ENCODE measurements around the gene KRTAP5-6. TPM values are rescaled to one million over a fixed set of nuclear protein-coding genes. Genes with fewer than 3 reads are reported as not detected.

The KRTAP5-6 gene
- total RNA-seq, 2 donors from 2014 or later = not detected

DNA sequence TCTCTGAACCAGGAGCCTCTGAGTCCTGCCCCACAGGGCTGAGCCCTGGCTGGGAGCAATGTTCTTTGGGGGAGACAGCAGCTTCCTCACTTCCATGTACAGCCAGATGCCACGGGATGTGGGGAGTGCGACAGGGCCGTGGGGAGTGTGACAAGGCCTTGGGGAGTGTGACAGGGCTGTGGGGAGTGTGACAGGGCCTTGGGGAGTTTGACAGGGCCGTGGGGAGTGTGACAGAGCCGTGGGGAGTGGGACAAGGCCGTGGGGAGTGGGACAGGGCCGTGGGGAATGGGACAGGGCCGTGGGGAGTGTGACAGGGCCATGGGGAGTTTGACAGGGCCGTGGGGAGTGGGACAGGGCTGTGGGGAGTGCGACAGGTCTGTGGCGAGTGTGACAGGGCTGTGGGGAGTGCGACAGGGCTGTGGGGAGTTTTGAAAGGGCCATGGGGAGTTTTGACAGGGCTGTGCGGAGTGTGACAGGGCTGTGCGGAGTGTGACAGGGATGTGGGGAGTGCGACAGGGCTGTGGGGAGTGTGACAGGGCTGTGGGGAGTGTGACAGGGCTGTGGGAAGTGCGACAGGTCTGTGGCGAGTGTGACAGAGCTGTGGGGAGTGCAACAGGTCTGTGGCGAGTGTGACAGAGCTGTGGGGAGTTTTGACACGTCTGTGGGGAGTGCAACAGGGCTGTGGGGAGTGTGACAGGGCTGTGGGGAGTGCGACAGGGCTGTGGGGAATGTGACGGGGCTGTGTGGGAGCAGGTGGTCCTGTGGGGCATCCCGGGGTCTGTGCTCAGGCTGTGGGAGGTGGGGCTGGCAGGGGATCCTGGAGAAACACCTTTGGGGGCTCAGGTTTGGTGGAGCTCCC is 6.6 kb upstream of the KRTAP5-6 start:
- peaks cover 7% of the 10 kb centered on the region for H3K4me1 ChIP-seq (replicated peaks)
- H3K27me3 ChIP-seq (replicated peaks; ENCODE audit: insufficient read depth) = no peaks in the 10 kb centered on the region
- 86% methylated on average over 22 of the region's 22 CpGs for WGBS
- H3K36me3 ChIP-seq = no peaks in the 10 kb centered on the region
- no peak overlapping the region for H3K27ac ChIP-seq
- H3K9me3 ChIP-seq = no peaks in the 10 kb centered on the region
- intact Hi-C loops (cut with DNase I) = loop anchor here (5.0 to 10.0 kb wide), 2 partner anchors 38 to 234 kb away; no protein-coding TSS in a partner anchor
- H3K4me3 ChIP-seq = no peak overlapping the region
- TF ChIP-seq POLR2AphosphoS5 (IDR thresholded peaks at IDR 0.05) (no peak), POLR2A (IDR thresholded peaks at IDR 0.05) (no peak)
- TF ChIP-seq, protein P1, sequence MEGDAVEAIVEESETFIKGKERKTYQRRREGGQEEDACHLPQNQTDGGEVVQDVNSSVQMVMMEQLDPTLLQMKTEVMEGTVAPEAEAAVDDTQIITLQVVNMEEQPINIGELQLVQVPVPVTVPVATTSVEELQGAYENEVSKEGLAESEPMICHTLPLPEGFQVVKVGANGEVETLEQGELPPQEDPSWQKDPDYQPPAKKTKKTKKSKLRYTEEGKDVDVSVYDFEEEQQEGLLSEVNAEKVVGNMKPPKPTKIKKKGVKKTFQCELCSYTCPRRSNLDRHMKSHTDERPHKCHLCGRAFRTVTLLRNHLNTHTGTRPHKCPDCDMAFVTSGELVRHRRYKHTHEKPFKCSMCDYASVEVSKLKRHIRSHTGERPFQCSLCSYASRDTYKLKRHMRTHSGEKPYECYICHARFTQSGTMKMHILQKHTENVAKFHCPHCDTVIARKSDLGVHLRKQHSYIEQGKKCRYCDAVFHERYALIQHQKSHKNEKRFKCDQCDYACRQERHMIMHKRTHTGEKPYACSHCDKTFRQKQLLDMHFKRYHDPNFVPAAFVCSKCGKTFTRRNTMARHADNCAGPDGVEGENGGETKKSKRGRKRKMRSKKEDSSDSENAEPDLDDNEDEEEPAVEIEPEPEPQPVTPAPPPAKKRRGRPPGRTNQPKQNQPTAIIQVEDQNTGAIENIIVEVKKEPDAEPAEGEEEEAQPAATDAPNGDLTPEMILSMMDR (IDR thresholded peaks at IDR 0.05) = no peak
- no peak for DNase-seq (ENCODE audit: low spot score)

DNA sequence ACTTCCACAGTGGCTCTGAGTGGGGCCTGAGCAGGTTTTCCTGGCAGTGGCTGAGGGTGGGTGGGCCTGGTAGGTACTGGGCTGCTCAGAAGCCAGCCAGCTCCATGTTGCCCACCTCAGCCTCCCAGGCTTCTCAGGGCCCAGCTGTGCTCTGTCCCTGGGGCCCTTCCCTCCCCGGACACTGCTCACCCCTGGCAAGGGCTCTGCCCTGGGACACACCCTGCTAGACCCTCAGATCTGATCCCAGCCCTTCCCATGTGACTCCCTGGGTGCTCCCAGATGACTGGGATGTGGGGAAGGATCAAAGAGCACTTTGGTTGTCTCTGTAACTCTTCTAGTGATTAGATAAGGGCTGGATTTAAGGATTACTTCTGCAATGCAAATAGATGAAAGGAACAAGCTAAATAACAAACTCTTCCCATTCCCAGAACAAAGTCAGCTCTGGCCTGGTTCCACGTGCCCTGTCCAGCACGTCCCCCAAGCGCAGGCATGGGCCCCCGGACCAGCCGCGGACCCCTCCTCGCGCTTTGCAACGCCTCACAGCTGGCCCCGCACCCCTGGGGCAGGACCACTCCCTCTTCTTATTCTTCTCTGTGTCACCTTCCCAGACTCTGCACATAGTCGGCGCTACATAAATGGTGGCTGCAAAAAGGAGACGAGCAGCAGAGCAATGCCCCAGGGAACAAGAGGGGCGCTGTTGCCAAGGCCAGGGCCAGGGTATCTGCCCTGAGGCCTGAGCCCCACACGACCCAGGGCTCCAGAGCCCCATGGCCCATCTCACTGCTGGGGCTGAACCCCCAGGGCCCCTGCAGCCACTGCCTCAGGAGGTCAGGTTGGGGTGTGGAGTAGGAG is 5.7 kb upstream of the KRTAP5-6 start:
- DNase-seq (ENCODE audit: low spot score) = no peak
- peaks cover 7% of the 10 kb centered on the region for H3K4me1 ChIP-seq (replicated peaks)
- WGBS = 71% methylated on average over 15 of the region's 16 CpGs
- TF ChIP-seq POLR2A (IDR thresholded peaks at IDR 0.05) (no peak), POLR2AphosphoS5 (IDR thresholded peaks at IDR 0.05) (no peak)
- TF ChIP-seq, protein P1 (IDR thresholded peaks at IDR 0.05) = no peak
- intact Hi-C loops (cut with DNase I) = loop anchor here (5.0 to 10.0 kb wide), 2 partner anchors 39 to 234 kb away; no protein-coding TSS in a partner anchor
- no peaks in the 10 kb centered on the region for H3K9me3 ChIP-seq
- no peaks in the 10 kb centered on the region for H3K36me3 ChIP-seq
- H3K4me3 ChIP-seq = no peak overlapping the region
- no peaks in the 10 kb centered on the region for H3K27me3 ChIP-seq (replicated peaks; ENCODE audit: insufficient read depth)
- no peak overlapping the region for H3K27ac ChIP-seq

DNA sequence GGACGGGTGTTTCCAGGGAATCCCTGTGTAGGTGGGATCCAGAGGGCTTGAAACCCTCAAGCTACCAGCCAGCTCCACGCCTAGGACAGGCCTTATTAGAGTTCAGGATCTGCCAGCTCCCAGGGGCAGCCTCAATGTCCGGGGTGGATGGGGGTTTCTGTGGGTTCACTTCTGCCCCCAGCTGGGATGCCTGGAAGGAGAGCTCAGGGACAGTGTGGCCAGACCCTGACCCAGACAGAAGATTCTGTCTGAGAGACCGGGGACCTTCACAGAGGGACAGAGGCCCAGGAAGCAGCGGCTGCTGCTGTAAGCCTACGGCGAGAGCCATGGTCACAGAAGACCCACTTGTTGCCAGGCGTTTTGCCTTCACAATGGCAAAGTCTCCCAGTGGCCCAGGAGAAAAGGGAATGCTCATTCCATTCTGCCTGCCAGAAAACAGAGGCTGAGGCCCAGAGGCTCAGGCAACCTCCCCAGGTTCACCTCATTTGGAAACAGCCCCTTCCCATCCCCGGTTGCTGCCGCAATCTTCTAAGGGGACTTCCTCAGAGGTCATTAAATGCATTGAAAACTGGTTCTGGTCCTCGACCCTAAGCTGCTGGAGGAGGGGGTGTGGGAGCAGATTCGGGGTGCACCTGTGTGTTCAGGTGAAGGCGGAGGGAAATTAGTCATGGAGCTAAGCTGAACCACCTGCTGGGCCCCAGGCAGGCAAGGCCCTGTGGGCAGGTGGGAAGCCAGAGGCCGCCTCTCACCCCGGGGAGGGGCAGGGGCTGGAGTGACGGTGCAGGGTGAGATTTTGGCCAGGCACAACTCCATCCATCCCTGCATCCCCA is 4.9 kb upstream of the KRTAP5-6 start:
- intact Hi-C loops (cut with DNase I) = loop anchor here (2.0 to 10.0 kb wide), 3 partner anchors 40 to 461 kb away; no protein-coding TSS in a partner anchor
- H3K36me3 ChIP-seq = no peaks in the 10 kb centered on the region
- H3K27me3 ChIP-seq (replicated peaks; ENCODE audit: insufficient read depth) = no peaks in the 10 kb centered on the region
- no peaks in the 10 kb centered on the region for H3K9me3 ChIP-seq
- DNase-seq (ENCODE audit: low spot score) = no peak
- peaks cover 7% of the 10 kb centered on the region for H3K4me1 ChIP-seq (replicated peaks)
- no peak overlapping the region for H3K4me3 ChIP-seq
- 90% methylated on average over 16 of the region's 16 CpGs for WGBS
- no peak overlapping the region for H3K27ac ChIP-seq
- TF ChIP-seq, protein P1 (IDR thresholded peaks at IDR 0.05) = no peak
- TF ChIP-seq POLR2A (IDR thresholded peaks at IDR 0.05) = no peak
- TF ChIP-seq POLR2AphosphoS5 (IDR thresholded peaks at IDR 0.05) = no peak

DNA sequence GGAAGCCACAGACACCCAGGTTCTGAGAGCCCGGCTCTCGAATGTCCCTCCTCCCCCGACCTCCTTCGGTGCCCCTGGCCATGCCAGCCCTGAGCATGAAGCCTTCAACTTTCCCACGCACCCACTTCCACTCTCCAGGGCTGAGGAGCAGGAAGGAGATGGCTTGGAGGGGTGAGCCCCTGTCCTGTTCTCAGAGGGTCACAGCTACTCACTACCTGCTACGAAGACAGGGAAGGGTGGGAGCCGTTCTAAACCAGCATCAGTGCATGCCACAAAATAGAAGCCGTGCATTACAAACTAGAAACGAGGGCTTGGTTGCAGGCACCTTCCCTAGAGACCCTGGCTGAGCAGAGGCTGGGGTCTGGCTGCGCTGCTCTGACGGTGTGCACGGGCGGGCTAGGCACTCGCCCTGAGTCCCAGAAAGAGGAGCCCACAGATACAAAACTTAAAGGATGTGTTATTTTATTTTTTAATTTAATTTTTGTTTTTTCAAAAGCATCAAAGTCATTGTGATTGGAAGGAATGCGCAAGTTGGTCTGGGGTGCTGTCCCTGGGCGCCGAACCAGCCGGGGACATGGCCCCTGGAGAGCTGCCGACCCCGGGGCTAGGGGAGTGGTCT is 4.2 kb upstream of the KRTAP5-6 start:
- Histone ChIP-seq H3K4me1 (replicated peaks) (peaks cover 7% of the 10 kb centered on the region), H3K9me3 (no peaks in the 10 kb centered on the region), H3K4me3 (no peak overlapping the region), H3K27ac (no peak overlapping the region), H3K36me3 (no peaks in the 10 kb centered on the region), H3K27me3 (replicated peaks; ENCODE audit: insufficient read depth) (no peaks in the 10 kb centered on the region)
- intact Hi-C loops (cut with DNase I) = loop anchor here (2.0 to 10.0 kb wide), 3 partner anchors 41 to 460 kb away; no protein-coding TSS in a partner anchor
- 45% methylated on average over 20 of the region's 20 CpGs for WGBS
- DNase-seq (ENCODE audit: low spot score) = no peak
- TF ChIP-seq, protein P1 (IDR thresholded peaks at IDR 0.05) = no peak
- TF ChIP-seq POLR2AphosphoS5 (IDR thresholded peaks at IDR 0.05) = no peak
- no peak for TF ChIP-seq POLR2A (IDR thresholded peaks at IDR 0.05)

All from prostate gland (tissue), 2 donors.